KBM-7 (cell line): Measurements from ENCODE around the gene PDE5A.
"Not testable (repeated sequence)": the region's sequence is repeated elsewhere in the genome, so short reads cannot be mapped to it uniquely, and the experiment has no call there.

Source experiments
- DNase-seq: peaks from one replicate; pipeline ENCODE4 v3.0.0-alpha.2; 2015
- in situ Hi-C: fragments of 300-500 bp; cut with MboI; formaldehyde crosslinking; loops from 2 replicates; pipeline ENCODE4 v1.14.3; 2020; ENCODE audit warnings: low sequenced_read_pairs, low pct_unique_long_range_greater_than_20kb, mixed read lengths

PDE5A gene

DNA sequence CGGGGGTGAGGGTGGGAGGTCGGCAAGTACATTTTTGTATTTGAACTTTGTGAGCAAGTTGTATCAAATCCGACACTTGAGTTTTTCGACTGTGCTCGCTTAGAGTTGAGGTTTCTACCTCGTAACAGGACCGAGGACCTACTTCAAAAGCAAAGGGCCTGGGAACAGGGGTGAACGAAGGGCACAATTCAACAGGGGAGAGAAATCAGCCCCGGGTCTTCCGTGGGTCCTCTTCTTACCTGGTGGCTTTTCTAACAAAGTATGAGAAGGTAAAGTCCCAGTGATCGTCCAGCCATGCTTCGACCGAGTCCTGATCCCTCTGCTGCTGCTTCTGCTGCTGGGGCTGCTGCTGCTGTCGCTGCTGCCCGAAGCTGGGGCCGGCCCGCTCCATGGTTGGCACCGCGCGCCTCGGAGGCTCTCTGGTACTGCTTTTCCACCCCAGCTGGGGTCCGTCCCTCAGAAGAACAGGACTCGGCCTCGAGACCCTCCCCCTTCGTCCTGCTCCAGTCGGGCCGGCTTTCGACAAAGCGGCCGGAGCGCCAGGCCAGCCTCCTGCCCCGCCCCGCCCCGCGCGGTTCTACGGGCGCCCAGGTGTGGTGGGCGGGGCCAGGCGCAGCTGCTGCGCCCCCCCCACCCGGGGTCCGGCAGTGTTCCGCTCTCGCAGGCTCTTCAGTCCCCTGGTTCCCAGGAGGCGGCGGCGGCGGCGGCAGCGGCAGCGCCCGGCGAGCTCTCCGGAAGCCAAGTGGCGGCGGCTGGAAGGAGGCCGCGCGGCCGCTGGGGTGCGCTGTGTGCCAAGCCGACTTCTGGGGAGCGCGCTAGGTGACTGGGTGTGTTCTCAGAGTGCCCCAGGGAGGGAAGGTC, at the start of gene PDE5A:
TSS of gene PDE5A (minus strand) at position 524 of the 861 bp plus-strand sequence. CDS start at position 391, 133 bp downstream.
- peak; percentile 87 for DNase-seq
- in situ Hi-C loops = no loop called here

DNA sequence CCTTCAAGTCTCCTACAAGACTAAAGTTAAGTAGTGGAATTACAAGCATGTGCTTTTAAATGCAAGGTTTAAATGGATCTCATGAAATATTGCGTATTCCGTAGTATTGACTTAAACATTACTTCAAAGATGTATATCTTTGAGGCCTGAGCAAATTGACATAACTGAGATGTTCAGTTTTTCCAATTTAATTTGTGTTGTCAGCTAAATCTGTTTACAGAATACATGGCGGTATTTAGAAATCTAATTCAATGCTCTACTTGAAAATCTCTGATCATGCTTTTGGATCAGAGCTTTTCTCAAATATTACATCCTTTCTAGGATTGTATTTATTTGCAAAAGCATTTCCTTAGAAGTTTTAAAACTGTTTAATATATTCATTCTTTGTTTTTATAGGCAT, 47.5 kb upstream of the PDE5A start:
- in situ Hi-C loops = no loop called here
- no peak for DNase-seq

DNA sequence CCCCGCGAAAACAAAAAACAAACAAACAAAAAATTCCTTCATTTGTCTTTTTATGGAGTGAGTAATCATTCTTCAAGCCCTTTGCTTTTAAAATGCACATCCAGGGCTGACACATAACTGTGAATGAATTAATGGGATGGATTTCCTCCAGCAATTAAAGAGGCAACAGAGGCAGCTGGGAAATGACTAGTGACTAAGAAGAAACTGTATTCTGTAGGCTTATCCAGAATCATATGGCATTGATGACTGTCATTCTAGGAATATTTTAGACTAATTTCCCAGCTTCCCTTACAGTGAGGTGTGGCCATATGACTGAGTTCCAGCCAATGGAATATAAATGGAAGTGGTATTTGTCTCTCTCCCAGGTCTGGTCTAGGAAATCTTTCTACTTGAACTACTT, 46.8 kb upstream of the PDE5A start:
- in situ Hi-C loops = no loop called here
- DNase-seq = no peak

DNA sequence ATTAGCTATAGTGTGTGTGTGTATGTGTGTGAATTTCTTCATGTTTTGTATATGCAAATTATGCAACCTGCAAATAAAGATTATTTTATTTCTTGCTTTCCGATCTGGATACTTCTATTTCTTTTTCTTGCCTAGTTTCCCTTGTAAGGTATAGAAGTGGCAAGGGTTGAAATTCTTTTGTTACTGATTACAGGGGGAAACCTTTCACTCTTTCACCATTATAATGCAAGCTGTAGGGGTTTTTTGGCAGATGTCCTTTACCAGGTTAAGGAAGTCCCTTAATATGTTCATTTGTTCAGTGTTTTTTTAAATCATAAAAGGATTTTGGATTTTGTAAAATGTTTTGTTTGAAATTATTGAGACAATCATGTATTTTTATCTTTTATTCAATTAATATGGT, 44.3 kb upstream of the PDE5A start:
- in situ Hi-C loops = no loop called here
- DNase-seq = no peak

DNA sequence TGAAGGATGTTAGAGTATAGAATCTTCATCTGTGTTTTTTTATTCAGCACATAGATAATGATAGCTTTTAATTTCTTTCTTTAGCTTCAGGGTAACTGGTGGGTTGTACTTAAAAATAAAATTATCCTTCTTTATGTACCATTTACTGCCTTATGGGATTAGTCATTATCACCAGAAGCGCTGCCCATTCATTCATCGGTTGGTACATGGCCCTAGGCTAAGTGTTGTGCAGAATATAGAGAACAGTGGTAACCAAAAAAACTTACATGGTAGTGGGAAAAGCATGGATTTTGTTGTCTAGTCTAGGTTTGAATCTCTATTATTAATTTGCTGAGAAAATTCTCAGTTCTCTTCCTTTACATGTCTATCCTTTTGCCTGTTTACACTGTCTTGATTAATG, 43.5 kb upstream of the PDE5A start:
- in situ Hi-C loops = no loop called here
- DNase-seq = no peak

DNA sequence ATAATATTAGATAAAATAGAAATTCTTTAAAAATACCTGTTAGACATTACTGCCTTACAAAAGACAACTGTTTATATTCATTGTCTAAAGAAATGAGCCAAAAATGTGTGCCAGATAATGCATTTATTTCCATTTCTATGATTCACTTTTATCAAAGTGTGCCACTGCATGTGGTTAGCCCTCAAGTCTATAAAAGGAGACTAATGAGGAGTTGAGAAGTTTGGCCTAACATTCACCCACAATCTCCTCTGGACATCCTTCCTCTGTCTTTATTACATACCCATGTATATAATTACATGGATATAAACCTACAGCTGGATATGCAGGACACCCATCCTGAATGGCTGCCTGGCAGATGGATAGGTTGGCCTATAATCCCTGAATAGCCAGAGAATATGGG, 42.6 kb upstream of the PDE5A start:
- in situ Hi-C loops = no loop called here
- DNase-seq = no peak

DNA sequence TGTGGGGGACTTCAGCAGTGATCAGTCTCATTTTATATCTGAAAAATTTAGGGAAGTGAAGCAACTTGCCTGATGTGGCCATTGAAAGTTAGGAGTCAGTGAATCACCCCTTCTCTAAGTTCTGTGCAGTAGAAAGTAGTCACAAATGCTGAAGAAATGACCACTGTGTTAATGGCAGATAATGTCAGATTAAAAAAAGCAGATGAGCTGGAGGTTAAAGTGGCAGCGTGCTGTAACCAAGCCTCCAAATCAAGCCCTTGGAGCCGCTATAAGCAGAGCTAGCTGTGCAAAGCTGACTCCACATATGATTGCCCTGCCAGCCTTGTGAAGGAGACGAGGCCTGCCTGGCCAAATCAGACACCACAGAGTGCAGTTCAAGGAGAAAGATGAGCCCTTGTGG, 39.2 kb upstream of the PDE5A start:
- DNase-seq = no peak
- in situ Hi-C loops = no loop called here

DNA sequence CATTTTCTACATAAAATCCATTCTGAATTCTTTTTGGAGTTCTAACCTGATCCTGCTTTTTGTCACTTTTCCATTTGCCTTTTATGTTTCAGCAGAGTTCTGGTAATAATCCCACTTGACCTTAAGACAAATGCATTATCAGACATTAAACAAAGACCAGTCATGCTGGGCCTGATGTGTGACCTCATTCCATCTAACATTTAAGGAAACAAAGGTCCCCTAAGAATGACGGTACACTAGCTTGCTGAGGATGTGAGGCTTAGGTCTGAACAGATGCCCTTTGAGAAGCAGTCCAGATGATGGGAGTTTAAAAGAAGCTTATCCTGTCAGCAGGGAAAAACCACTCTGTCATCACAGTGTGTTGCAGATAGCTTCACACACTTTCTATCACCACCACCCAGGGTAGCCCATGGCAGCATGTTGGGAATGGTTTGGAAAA, 38.1 kb upstream of the PDE5A start:
- in situ Hi-C loops = no loop called here
- DNase-seq = no peak

DNA sequence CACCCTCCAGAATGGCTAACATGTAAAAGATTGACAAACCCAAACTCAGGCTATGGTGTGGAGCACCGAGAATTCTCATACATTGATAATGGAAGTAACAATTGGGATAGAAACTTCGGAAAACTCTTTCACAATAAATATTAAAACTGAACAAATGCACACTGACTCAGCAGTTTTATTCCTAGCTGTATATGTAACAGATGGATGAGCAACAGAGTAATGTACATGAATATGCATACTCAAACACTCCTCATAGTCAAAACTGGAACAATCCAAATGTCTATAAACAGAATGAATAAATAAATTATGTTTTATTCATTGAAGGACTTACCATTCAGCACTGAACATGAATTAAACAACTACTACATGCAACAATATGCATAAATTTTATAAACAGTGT, 37.1 kb upstream of the PDE5A start:
- no peak for DNase-seq
- in situ Hi-C loops = no loop called here

DNA sequence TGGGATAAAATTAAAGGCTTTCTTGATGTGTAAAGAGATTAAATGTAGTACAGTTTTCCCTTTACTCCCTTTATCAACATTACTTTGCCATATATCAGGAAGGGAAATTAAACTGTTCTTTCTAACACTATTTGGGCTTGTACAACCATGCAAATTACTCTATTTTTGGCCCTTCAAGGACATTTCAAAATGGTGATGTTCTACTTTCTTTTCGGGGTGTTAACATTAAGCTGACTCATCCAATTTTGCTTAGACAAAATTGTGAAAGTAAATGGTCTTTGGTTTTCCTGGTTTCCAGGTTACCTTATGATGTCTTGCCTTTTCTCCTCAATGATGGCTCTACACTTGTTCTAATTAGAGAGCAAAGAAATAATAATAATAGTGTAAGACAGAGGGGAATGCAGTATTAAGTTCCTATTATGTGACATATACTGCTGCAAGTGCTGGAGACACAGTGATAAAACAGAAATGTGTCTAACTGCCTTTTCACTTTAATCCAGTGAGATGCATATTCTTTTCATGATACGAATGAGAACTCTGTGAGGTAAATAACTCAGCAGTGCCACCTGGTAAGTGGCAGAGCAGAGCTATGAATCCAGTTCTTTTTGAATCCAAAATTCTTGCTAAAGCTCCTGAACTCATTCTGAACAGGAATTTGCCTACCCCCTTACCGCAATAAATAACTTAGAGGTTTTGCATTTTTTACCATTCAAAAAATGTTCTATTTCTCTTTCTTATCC, 35.7 kb upstream of the PDE5A start:
- in situ Hi-C loops = no loop called here
- no peak for DNase-seq

DNA sequence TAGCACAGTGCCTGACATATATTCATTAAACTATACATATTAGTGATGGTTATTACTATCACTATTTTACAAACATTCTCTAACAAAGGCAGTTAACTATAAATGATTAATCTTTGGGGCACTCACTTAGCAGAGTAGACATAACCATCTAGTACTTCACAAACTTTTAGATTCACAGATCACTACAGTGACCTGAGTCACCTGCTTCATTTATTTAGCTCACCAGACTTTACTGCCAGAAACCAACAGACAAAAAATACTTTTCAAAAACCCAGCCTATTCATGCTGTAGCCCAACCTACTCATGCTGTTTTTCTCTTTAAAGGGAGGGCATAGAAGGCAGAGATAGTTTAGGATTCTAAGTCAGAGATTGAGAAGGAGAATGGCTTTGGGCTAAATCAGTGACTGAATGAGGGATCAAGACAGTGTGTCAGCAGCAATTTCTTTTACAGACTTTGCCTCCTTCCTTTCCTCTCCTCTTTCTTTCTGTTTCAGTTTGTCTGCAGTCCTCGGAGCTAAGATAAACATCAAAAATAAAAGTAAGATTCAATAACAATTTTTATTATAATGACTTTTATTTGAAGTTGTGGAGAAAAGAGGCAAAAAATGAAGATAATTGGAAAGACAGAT, 34.7 kb upstream of the PDE5A start:
- in situ Hi-C loops = no loop called here
- no peak for DNase-seq

DNA sequence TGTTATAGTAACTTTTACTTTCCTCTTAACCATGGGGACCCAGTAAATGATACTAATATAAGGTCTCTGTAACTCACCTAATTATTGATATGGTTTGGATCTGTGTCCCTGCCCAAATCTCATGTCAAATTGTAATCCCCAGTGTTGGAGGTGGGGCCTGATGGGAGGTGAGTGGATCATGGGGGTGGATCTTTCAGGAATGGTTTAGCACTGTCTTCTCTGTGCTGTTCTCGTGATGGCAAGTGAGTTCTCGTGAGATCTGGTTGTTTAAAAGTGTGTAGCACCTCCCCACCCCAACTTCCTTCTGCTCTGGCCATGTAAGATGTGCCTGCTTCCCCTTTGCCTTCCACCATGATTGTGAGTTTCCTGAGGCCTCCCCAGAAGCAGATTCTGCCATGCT, 34.0 kb upstream of the PDE5A start:
- peak; percentile 14 for DNase-seq
- in situ Hi-C loops = not testable (repeated sequence)

DNA sequence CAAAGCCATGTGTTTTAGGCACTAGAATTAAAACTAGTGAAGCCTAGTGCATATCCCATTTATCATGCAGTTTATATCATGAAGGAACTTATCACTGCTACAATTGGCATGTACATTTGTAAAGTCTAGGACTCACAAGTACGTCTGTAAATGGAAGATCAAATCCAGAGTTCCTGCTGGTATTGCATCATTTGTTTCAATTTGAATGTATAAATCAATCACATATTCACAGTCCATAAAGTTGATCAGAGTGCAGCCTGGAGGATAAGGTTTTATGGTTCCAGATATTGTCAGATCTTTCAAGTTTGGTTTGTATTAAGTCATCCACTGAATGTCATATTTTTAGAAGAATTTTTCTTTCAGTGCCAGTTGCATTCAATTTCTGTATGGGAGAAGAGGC, 32.6 kb upstream of the PDE5A start:
- no peak for DNase-seq

DNA sequence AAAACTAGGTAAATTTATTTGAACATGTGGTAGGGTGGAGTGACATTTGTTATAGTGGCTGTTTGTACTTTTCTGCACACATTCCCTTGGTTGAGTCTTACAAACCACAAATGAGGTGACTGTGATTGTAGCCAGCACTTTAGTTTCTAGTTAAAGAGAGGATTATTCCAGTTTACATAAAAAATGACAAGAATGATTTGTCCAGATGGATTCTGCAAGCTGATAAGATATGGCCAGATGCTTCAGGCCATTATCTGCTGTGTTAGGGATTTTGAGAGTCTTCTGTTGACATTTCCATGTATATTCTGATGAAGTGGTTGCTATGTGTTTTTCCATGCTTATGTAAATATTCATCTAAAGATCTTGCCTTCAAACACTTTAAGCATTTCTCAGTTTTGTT, 31.0 kb upstream of the PDE5A start:
- in situ Hi-C loops = no loop called here
- DNase-seq = no peak

More for the DNA sequence above, 32.6 kb upstream of the PDE5A start:
- in situ Hi-C loops = no loop called here

DNA sequence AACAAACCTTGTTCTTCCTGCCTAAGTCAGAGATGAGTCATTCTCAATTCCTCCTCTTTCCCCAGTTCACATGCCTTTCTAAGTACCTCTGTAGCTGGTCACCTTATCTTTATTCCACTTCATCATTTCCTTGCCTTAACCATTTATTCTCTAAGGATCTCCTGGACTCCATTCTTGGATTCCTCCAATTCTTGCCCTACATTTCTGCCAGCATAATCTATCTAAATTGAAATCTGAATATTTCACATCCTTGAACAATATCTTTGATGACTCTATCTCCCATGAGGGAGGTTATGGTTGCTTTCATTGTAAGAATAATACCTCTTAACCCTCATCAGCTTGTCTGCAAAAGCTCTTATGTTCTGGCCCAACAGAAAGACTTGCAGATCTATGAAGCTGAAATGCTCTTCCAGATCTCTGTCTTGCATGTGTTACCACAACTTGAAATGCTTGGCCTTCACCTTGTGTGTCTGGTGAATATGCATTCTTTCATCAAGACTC, 28.6 kb upstream of the PDE5A start:
- in situ Hi-C loops = no loop called here
- no peak for DNase-seq

DNA sequence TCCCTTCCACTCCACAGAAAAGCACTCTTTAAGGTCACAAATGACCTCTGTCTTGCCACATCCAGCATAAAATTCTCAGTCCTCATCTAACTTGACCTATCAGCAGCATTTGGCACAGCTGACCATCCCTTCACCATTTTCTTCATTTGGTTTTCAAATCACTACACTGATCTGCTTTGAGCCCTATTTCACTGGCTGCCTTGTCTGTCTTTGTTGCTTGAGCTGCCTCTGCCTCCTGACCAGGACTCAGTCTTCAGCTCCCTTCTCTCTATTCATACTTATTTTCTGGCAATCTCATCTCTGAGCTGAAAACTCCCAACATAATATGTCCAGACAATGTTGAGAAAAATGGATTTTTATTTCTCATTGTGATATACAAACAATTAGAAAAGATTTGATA, 27.7 kb upstream of the PDE5A start:
- no peak for DNase-seq
- in situ Hi-C loops = no loop called here

DNA sequence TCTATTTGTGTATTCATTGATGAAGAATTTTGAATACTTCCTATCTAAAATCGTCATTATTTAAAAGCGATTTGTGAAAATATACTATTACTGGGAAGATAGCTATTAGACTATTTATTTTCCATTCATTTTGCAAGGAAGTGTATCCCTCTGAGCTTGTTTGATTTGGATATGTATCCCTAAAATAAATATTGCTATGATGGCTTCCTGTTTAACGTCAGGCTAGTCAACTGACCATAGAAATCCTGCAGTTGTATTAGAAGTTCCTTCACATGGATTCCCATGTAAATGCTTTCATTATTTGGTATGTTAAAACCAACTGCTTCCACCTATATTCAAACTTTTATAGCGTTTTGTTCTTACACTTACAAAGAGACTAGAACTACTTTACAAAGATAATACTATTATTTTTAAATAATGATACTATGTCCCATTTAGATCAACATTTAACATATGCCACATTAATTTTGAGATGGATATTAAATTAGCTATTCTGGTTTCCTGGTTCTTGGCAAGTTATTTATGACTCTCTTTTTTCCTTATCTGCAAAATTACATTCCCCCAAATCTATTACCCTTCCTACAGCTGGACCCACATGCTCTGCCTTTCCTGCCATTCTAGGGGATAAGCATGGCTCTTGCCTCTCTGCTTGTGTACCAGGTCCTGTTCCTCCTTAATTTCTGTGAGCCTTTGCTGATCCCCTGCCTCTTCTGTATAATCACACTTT, 26.7 kb upstream of the PDE5A start:
- DNase-seq = no peak
- in situ Hi-C loops = no loop called here

DNA sequence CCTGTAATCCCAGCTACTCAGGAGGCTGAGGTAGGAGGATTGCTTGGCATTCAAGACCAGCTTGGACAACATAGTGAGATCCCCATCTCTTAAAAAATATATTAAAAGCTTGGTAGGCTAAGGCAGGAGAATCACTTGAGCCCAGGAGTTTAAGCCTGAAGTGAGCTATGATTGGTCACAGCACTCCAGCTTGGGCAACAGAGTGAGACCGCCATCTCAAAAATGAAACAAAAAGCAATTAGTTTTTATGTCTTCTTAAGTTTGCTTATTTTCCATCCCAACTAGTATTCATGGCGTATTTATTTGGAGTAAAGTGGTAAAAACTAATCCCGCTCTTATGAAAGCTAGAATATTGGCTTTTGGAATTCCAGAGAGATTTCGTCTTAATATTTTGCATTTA, 25.4 kb upstream of the PDE5A start:
- in situ Hi-C loops = no loop called here
- DNase-seq = no peak

DNA sequence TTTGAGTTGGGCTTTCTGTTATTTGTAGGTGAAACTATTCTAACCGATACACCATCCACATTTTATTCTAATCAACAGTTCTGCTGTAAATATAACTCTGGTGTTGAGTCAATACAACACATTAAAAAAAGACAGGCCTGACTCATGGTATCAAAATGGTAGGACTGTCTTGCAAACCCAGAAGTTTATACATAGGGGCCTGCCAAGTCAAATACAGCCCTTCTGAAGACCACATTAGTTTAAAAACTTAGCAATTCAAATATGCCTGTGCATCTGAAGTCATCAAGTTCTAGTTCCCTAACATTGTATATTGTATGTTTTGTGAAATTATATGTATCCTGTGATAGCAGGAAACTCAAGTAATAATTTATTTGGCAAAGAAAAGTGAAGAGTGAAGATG, 24.4 kb upstream of the PDE5A start:
- no peak for DNase-seq
- in situ Hi-C loops = no loop called here
